Middle frontal gyrus (tissue), 1 donor: Measurements from ENCODE around the gene CARMIL1.
"Not testable (repeated sequence)": the region's sequence is repeated elsewhere in the genome, so short reads cannot be mapped to it uniquely, and the experiment has no call there.

Experiments
- DNase-seq: peaks from one replicate; pipeline ENCODE4 v3.0.0-alpha.2; 2015; ENCODE audit warnings: low spot score; ENCODE audit errors: extremely low spot score

The CARMIL1 gene

DNA sequence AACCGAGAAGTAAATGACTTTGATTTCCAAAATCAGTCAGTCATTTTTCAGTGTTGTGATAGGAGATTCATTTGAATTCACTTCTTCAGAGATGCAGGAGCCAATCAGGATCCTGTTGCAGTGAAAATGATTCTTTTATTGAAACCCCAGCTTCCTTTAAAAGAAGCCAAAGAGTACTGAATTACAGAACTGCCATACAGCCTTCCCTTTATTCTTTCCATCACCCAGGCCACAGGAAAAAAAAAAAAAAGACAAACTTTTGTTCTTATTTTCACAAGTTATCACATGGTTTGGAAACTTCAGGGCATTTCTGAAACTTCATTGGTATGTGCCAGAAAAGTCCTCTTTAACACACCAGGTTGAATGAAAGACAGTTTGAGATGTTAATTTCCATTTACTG lies 1.8 kb upstream of the CARMIL1 start:
- no peak for DNase-seq

DNA sequence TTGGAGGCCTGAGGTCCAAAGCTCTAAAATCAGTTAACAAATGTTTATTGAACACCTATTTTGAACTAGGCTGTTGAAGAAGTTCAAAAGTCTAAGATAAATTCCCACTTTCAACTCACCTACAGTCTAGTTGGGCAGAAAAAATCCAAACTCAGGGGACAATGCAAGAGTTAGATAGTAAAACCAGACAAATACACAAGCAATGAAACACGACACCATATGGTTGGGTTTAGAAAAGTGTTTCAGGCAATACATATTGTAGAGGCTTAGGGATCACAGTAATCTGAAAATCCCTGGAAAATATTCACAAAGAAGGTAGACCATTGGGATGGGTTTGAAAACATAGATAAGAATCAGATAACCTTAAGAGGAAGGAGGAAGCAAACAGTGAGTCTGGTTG lies 1.3 kb upstream of the CARMIL1 start:
- no peak for DNase-seq

DNA sequence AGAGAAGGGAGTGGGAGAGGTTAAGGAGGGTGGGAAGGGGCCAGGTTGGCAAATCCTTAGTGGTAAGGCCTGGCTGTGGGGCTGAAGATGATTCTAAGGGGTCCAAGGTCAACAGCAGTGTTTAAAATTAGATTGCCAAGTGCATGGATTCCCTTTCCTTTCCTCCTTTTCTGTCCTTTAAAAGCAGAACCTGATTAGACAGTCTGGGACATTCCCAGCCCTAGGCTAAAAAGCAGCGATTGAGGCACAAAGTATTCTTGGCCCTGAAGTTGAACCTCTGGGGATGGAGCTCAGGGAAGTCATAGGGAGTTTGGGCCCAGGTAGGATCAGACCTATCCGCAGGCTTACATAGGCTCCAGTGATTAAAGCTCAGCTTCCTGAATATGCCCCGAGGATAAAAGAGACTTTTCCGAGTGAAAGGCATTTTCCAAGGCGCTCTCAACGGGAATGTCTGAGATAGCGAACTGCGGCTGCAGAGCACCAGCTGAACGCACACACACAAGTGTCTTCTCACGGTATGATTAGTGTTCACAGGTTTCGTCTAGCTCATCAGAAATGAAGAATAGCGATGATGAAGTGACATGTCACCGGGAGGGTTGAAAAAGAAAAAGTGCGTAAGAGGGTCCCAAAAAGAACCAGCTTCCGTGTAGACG lies 787 bp upstream of the CARMIL1 start:
- no peak for DNase-seq

DNA sequence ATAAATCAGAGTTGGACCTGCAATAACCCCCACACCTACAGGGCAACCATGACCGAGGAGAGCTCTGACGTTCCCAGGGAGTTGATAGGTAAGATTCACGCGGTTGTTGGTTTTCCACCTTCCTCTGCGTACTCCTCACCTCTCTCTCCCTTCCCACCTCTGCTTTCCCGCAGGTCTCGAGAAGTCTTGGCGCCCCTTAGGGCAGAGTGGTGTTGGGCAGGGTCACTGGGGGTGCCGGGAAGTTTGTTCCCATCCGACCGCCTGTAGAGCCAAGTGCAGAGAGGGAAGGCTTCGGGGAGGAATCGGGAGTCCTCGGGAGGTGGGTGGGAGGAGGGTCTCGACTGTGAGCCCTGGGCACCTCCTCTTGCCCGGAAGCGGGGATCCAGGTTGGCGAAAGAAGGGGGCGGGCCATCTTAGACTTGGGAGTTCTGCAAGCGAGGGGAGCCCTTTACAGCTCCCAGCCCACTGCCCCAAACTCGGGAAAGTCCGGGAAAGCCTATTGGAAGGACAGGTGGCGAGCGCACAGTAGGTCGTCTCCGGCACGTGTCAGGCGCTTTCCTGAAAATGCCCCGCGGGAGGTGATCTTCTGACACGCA lies 672 bp downstream of the CARMIL1 start:
- DNase-seq, result no peak

DNA sequence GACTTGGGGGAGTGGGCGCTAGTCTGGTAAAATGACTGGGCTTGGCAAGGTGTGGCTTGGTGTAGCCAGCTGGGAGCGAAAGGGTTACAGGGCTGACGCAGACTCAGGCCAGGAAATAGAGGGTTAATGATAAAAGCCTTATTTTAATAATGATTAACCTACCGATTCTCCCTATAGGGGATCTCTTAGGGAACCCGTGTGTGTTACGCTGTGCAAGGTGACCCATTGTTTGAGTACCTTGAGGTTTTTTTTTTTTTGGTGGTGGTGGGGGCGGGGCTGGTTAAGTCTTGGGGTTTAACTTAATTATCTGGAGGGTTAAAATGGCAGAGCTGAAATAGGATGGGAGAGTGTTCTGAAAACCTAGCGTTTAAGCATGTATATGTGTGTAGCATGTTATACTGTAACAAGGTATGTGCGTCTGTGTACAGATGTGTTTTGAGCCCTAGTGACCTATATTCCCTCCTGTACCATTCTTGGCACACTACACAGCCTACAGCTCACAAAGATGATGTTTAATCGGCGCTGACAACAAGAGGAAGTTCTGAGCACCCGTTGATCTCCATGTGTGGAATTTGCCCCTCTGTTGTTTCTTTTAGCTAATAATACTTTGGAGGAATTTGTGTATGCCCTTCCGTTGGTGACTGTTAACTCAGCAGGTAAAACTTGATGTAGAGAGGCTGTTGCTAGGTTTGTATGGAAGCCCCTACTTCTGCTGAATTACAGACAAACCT lies 1.3 kb downstream of the CARMIL1 start:
- no peak for DNase-seq

DNA sequence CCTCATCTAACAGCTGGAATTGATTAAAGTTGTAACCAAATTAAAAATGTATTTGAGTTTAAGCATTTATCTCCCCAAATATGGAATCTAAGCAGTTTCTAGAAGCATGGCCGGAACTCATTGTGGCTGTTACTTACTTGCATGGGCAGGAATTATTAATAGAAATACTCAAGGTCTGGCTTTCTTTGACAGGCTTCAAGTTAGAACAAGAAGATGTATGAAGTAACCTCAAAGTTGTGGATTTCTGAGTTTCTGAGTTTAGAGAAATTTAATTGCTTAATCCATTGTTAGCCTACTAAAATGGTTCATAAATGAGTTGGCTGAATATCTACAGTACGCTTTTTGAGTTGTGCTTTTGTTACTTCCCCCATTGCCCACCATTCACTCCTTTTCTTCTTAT lies 7.7 kb downstream of the CARMIL1 start:
- no peak for DNase-seq

DNA sequence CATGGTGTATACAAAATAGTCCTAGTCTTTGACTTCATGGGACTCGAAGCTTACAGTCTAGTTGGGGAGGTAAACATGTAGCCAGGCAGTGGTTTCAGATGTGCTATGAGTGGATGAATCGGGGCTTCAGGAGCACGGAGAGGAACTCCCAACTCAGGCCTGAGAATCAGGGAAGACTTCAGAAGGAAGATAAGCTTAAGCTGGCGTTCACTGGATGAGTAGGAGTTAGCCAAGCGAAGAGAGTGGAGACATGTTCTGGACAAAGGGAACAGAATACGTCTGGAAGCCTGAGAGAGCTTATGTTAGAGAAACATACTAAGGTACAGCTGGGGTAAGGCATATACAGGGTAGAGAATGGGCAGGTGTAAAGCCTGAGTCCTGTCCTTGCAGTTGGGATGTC lies 8.8 kb downstream of the CARMIL1 start:
- no peak for DNase-seq

DNA sequence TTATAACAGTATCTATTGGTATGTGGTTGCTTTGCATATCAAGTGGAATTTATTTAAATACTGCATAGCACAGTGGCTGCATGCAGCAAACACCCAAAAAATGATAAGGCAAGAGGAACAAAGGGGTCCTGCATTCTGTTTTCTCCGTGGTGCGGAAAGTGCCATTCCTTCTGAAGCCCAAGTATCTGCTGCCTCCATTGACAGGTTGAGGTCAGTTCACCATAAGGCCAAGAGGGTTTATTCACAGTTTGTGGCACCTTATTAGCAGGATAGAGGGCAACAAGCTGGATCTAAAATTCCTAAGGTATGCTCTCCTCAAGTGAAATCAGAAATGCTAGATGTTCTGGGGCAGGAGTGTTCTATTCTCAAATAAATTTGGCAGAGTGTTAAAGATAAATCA lies 9.3 kb downstream of the CARMIL1 start:
- DNase-seq, result no peak

DNA sequence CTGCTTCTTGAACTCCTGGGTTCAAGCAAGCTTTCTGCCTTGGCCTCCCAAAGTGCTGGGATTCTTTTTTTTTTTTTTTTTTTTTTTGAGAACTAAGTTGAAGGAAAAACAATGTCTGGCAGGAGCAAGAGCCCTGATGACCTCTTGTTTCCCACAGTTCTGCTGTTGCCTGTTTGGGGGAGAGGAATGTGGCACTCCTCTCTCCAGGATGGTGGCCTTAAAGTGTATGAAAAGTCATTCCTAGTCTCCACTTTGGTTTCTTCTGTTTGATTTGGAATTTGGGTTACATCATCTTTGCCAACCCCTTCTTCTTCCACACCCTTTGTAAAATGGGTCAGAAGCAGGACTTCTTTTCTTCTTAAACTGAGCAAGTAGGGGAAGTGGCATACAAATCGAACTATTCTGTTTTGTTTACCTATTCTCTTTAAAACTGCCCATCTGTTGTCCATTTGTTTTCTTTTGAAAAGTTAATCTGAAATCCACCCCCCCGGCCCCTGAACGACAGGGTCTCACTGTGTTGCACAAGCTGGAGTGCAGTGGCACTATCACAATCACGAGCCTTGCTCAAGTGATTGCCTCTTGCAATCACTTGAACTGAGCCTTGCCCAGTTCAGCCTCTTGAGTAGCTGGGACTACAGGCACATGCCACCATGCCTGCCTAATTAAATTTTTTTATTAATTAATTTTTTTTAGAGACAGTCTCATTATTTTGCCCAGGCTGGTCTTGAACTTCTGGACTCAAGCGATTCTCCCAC lies 11.3 kb downstream of the CARMIL1 start:
- DNase-seq, result no peak

DNA sequence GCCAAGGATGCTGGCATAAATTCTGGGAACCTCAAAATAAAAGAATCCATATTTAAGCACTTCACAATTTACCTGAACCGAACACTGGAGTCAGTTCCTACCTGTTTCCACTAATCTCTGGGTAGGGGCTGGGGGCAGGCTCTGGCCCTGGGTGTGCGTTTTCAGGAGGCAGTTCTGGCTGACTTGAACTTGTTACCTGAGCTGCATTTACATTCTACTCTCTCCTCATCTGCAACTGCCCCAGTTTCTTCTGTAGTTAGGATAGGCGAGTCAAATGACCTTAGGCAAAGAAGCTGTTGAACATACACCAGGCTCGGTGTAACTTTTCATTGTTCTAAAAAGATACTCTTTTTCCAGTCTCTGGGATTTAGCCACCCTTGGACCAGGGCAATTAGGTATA lies 13.2 kb downstream of the CARMIL1 start:
- no peak for DNase-seq

DNA sequence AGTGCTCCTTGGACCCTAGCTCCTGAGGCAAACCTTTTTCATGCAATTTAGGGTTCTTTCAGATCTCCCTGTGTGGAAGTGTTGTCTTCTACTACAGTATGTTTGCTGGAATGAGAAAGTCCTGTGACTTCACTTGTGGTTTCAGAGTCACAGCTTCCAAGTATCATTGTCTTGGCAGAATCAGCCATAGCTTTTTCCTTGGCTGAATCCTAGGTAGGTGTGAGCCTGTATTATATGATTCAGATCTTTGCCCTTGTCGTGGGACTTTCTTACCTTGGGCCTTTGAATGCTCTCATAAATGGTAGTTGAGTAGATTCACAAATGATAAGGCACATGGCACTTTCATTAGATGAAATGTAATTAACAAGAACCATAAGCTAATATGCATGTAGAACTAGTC lies 16.5 kb downstream of the CARMIL1 start:
- no peak for DNase-seq

DNA sequence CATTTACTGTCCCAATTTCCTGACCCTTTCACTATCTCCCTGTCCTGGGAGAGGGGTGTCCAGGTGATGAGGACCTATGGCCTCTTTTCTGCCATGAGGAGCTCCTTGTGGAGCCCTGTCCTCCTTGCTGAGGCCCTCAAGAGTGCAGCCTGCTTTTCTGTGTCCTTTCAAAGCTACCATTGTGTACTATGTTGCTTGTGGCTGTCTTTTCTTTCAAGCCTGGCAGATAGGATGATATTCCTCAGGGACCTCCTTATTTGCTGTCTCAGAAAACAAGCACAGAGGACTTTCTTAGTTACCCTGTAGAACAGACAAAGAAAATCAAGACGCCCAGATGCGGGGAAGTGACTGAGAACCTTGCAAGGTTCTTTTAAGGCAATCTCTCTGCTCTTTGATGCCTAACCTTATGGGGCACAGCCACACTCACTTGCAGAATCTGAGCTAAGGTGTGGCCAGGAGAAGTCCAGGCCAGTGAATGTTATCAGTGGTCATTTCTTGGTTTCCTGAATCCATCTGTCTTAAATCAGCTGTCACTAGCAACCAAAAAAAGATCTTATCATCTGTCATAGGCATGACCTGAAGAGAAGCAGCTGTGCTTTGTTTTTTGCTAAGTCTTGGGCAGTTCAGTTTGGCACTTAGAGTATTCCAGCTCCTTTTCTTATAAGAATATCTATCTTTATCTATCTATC lies 17.2 kb downstream of the CARMIL1 start:
- DNase-seq, result no peak

DNA sequence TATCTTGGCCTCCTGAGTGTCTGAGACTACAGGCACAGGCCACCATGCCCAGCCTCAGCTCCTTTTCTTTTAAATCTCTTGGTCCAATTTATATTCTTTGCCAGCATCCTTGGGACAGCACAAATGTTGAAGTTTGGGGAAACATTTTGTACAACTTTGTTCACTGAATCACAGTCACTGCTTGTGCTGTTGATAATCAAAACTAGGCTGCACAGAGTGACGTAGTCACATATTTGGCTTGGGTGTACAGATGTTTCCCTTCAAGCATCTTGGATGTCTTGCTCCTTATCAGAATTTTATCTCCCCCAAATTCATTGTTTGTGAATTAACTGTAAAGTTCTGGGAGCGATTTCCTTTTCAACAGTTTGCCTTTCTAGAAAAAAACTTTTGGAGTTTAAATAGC lies 17.9 kb downstream of the CARMIL1 start:
- no peak for DNase-seq

DNA sequence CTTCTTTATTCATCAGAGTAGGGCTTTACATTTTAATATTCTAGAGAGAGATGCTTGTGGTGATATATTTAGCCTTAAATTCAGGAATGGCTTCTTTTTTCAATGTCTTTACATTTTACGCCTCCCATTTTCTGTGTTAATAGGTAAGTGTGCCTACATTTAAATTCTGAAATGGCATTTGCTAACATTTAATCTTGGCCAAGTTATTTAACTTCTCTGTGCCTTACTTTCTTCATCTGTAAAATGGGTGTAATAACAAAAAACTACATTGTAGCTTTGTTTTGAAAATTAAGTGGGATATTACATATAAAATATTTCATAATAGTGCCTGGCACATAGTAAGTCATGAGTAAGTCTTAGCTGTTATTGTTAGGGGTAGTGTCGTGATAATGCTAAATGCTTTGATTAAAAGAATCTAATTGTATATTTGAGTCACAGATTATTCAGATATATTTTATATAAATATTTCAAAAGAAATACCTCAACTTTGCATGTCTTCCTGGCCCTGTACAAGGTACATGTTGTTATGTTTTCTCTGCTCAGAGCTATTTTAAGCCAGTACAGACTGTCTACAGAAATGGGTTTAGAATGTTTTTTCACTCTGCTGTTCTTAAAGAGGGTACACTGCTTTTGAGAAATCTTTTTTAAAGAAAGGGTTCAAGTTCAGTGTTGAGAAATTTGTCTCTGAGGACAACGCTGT lies 18.8 kb downstream of the CARMIL1 start:
- no peak for DNase-seq

DNA sequence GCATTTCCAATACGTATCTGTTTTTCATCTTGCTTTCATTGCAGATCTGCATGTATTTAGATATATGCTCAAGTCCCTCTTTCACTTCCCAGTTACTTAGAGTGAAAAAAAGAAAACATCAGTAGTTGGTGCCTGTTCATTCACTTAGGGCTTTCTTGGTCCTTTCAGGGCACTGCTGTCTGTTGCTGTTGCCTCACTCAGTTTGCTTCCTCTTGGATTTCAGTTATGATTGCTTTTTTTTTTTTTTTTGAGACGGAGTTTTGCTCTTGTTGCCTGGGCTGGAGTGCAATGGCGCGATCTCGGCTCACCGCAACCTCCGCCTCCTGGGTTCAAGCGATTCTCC lies 19.3 kb downstream of the CARMIL1 start:
- not testable (repeated sequence) for DNase-seq

DNA sequence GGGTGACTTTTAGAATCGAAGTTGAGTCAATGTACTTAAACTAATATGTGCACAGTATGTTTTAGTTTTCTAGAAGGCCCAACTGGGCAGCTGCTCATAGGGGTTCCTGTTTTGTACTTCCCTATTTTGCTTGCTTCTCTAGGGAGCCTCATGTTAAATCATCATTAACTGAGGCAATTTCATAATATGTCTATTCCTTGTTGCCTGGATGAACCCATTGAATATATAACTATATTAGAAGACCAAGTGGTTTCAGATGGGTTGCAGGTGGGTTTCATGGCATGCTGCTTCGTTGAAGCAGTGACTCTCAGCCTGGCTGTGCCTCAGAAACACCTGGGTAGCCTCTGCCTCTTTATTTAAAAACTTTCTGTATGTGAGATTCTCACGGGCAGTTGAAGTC lies 22.2 kb downstream of the CARMIL1 start:
- DNase-seq, result no peak

DNA sequence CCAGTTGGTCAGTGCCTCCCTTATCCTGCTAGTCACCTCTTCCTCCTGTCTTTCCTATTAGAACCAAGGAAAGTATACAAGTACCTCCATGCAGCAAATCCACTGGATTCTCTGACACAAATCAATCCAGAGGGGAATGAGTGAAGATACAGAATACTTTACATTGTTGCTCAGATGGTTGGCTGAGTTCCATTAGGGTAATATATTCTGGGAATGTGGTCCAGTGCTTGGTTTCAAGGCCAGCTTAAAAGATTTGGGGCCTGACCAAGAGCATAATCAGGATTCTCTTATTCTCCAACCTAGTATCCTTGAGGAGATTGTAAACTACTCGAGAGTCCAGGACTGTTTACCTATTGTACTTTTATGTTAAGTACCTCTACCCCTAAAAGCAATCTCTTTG lies 23.0 kb downstream of the CARMIL1 start:
- DNase-seq, result no peak

DNA sequence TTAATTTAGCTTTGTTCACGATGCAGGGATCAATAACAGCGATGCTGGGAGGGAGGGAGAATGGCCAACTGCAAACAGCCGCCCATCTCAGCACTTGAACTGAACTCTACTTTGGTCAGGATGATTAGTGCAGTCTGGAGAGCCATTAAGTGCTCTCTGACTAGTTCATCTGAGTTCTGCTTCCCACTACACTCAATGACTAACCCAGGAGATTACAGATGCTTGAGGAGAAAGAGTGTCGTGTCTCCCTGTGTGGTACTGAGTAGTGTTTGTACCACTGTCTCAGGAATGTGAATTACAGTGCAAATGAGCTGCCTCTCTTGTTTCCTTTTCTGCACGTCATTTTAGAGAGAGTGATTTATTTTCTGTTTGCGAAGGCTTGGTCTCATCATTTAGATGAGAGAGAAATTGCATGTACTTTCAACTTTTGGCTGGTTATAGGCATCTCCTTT lies 23.5 kb downstream of the CARMIL1 start:
- no peak for DNase-seq

DNA sequence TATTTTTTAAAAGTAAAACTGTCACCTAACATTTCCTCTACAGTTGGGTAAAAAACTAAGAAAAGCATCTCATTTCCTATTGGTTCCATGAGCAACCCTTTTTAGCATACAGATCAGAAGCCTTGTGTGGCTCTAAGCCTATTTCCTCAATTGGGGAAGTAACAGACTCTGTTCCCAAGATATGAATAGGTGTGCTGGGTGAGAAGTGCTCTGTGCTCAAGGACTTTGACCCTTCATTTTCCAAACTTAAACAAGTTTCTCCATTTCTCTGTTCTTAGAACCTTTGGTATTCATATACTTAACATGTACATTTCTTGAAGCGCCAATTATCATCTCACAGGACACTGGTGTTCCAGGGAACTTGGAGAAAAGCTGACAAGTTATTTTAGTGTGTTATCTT lies 24.1 kb downstream of the CARMIL1 start:
- no peak for DNase-seq

DNA sequence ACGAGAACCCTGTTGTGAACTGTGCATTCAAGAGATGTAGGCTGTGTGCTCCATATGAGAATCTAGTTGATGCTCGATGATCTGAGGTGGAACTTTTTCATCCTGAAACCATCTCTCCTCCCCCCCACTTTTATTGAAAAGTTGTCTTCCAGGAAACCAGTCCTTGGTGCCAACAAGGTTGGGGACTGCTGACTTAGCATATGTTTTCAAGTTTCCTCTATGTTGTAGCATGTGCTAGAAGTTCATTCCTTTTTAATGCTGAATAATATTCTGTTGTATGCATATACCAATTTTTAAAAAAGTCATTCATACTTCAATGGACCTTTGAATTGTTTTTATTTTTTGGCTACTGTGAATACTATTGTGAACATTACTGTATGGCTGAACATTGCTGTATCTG lies 27.2 kb downstream of the CARMIL1 start:
- no peak for DNase-seq
